HepG2 (cell line): ENCODE measurements around the gene CTNND2. TPM values are rescaled to one million over a fixed set of nuclear protein-coding genes. Genes with fewer than 3 reads are reported as not detected.

Source experiments
- ATAC-seq: fragments of 200-7000 bp; cut with Tn5 transposase; 3 replicates; pipeline ENCODE4 v1.9.1; 2020; ENCODE audit warnings: mild to moderate bottlenecking, moderate library complexity
- BruUV-seq: library from RNA; stranded (reverse); fragments of 400-500 nt; replicated peaks from 2 replicates; lab custom pipeline; 2021; lab: Mats Ljungman, UMichigan
- CTCF ChIA-PET: fragments of 300-600 bp; formaldehyde crosslinking; extraction: SDS; loops from one replicate; lab custom pipeline; 2021; ENCODE audit warnings: low total read pairs, inconsistent platforms, low intra/inter-chr PET ratio; lab: Yijun Ruan, JAX
- POLR2A ChIA-PET: fragments of 350-600 bp; sonication (Branson Sonifier 250); formaldehyde crosslinking; loops from one replicate; lab custom pipeline; 2020; ENCODE audit warnings: antibody characterized with exemption, inconsistent platforms; lab: Yijun Ruan, JAX
- DNase-seq: peaks from one replicate; pipeline ENCODE4 v3.0.0-alpha.2; 2015; ENCODE audit warnings: low spot score
- FAIRE-seq: peaks from 3 replicates; lab custom pipeline; 2011; peaks lifted over from hg19 to GRCh38; lab: Jason Lieb, UNC
- H2AFZ ChIP-seq: one replicate; pipeline ENCODE4 v1.6.1; 2011; ENCODE audit warnings: low read length, inconsistent platforms
- H3K27ac ChIP-seq: fragments of 300-600 bp; 3 replicates; pipeline ENCODE4 v1.8.0; 2011; ENCODE audit warnings: mixed run types, mild to moderate bottlenecking, mixed read lengths, low read length, inconsistent platforms; ENCODE audit not compliant: insufficient read depth; ENCODE audit errors: extremely low read length
- H3K27me3 ChIP-seq, 2 experiments: fragments of 200-600 bp in 1 of 2; 2 replicates in 1 of 2; 3 replicates in 1 of 2; pipeline versions ENCODE4 v1.6.0 to v1.8.0; 2011; ENCODE audit warnings: low read length in 2 of 2, mild to moderate bottlenecking in 2 of 2, moderate library complexity in 2 of 2, inconsistent platforms in 1 of 2; ENCODE audit not compliant: insufficient read depth in 2 of 2, control insufficient read depth in 1 of 2
- H3K36me3 ChIP-seq, 2 experiments: fragments of 200-600 bp in 1 of 2; replicated peaks in 1 of 2; 2 replicates in 1 of 2; 3 replicates in 1 of 2; pipeline versions ENCODE4 v1.5.1 to v1.8.0; 2011; ENCODE audit warnings: low read length in 2 of 2, inconsistent platforms in 1 of 2; ENCODE audit not compliant: insufficient read depth in 2 of 2, control insufficient read depth in 1 of 2
- H3K4me1 ChIP-seq: 2 replicates; pipeline ENCODE4 v1.5.1; 2012; ENCODE audit warnings: low read length, inconsistent platforms; ENCODE audit not compliant: insufficient read depth
- H3K4me2 ChIP-seq: 2 replicates; pipeline ENCODE4 v1.6.0; 2011; ENCODE audit warnings: low read depth, low read length, inconsistent platforms
- H3K4me3 ChIP-seq, 3 experiments: fragments of 200-600 bp in 1 of 3; sonication (generic), shearing (Covaris generic) in 1 of 3; replicated peaks in 1 of 3; 2 replicates each; pipeline ENCODE4 v1.5.1; 2011 to 2016; ENCODE audit warnings: low read length in 3 of 3, inconsistent platforms in 2 of 3, low read depth in 2 of 3, mild to moderate bottlenecking in 2 of 3, control low read depth in 1 of 3, mixed read lengths in 1 of 3; ENCODE audit not compliant: insufficient read depth in 1 of 3
- H3K79me2 ChIP-seq: one replicate; pipeline ENCODE4 v1.6.1; 2011; ENCODE audit warnings: low read length, inconsistent platforms; ENCODE audit not compliant: insufficient read depth
- H3K9ac ChIP-seq: 2 replicates; pipeline ENCODE4 v1.6.0; 2011; ENCODE audit warnings: mild to moderate bottlenecking, low read depth, low read length, inconsistent platforms; ENCODE audit not compliant: insufficient read depth
- H3K9me3 ChIP-seq: 2 replicates; pipeline ENCODE4 v1.5.1; 2012; ENCODE audit warnings: mild to moderate bottlenecking, low read length
- H4K20me1 ChIP-seq: 2 replicates; pipeline ENCODE4 v1.6.0; 2011; ENCODE audit warnings: inconsistent platforms, mild to moderate bottlenecking, low read length, moderate library complexity; ENCODE audit not compliant: insufficient read depth
- JUND ChIP-seq: sonication (generic); formaldehyde crosslinking; IDR thresholded peaks from 2 replicates; pipeline ENCODE4 v1.8.0; 2022; ENCODE audit warnings: mild to moderate bottlenecking, missing genetic modification reagents
- RERE ChIP-seq: IDR thresholded peaks from 2 replicates; pipeline ENCODE4 v1.6.1; 2016; ENCODE audit warnings: low read depth, missing genetic modification reagents, missing compliant biosample characterization
- ZNF430 ChIP-seq: sonication (generic); formaldehyde crosslinking; IDR thresholded peaks from 2 replicates; pipeline ENCODE4 v1.9.0; 2021; ENCODE audit warnings: mild to moderate bottlenecking, missing genetic modification reagents
- ZNF580 ChIP-seq: IDR thresholded peaks from 2 replicates; pipeline ENCODE4 v1.6.1; 2016; ENCODE audit warnings: low read depth, borderline replicate concordance
- ZSCAN22 ChIP-seq: sonication (generic); formaldehyde crosslinking; IDR thresholded peaks from 2 replicates; pipeline ENCODE4 v1.4.0; 2020; ENCODE audit warnings: mild to moderate bottlenecking, missing genetic modification reagents
- WGBS: methylation state at CpG from one replicate; pipeline ENCODE4 v1.1.6; 2017; ENCODE audit warnings: low lambda C conversion rate; 5-methylcytosine and 5-hydroxymethylcytosine counted together
- in situ Hi-C: cut with HindIII; loops from 2 replicates; pipeline ENCODE4 v1.10.0; 2017; ENCODE audit warnings: low pct_unique_long_range_greater_than_20kb; ENCODE audit not compliant: extremely low pct_ligation_motif_present
- intact Hi-C: fragments of 100-400 bp; cut with micrococcal nuclease; formaldehyde crosslinking; loops from one replicate; pipeline ENCODE4 v1.10.0; 2022; ENCODE audit not compliant: unreplicated experiment
- polyA plus RNA-seq, 8 experiments: library from polyadenylated mRNA; depleted of rRNA in 3 of 8; stranded (reverse) in 7 of 8; unstranded in 1 of 8; fragments of >200 nt; fragmentation: Illumina TruSeq in 4 of 8; extraction: Trizol in 4 of 8; gene quantifications; 2 replicates each; pipeline versions ENCODE4 v1.2.1 to v1.2.3, GENCODE V29; 2011 to 2016; ENCODE audit warnings: low read depth in 4 of 8, missing spikeins in 1 of 8, mixed read lengths in 1 of 8; ENCODE audit not compliant: insufficient read depth in 1 of 8
- total RNA-seq, 5 experiments: library from RNA; depleted of rRNA; stranded (reverse); fragments of >200 nt; fragmentation: Illumina TruSeq; extraction: Trizol; gene quantifications; 2 replicates each; pipeline ENCODE4 v1.2.3, GENCODE V29; 2016; ENCODE audit warnings: low read depth in 1 of 5

CTNND2 gene
- total and polyA plus RNA-seq, 2 of the 13 experiments (the other 11 are each of a cell fraction or from before 2014, with no cell fraction given): not detected

- no peaks in the 10 kb centered on the region for H3K79me2 ChIP-seq
- H3K9me3 ChIP-seq: no peaks in the 10 kb centered on the region
- no peak overlapping the region for H3K27ac ChIP-seq
- H4K20me1 ChIP-seq: no peaks in the 10 kb centered on the region
- WGBS: 0% methylated on average over 1 of the region's 1 CpG
- no peaks in the 10 kb centered on the region for H3K36me3 ChIP-seq
- no peak overlapping the region for H3K4me2 ChIP-seq
- in situ Hi-C loops: no loop called here
- intact Hi-C loops: no loop called here
- no peak for DNase-seq
- CTCF ChIA-PET: no interaction called here
- no peak overlapping the region for H2AFZ ChIP-seq
- no peaks in the 10 kb centered on the region for H3K27me3 ChIP-seq
- no peaks in the 10 kb centered on the region for H3K4me1 ChIP-seq
- no TSS peak for BruUV-seq
- TF ChIP-seq RERE (CRISPR knock-in tag) (no peak), ZNF580 (CRISPR knock-in tag) (no peak), ZSCAN22 (no peak), ZNF430 (CRISPR knock-in tag) (no peak), JUND (CRISPR knock-in tag) (no peak)
- H3K9ac ChIP-seq: no peak overlapping the region
- H3K4me3 ChIP-seq: no peak overlapping the region
- FAIRE-seq: no peak
- ATAC-seq: no peak
- POLR2A ChIA-PET: no interaction called here
Observed at GRCh38 chr5:11650936-11651335, 253.3 kb downstream of the CTNND2 start.
